Activated T-cell treated with anti-CD3 and anti-CD28 coated beads, Interleukin-2, amount 50 U/mL, for 1 hour (primary cell): Measurements from ENCODE around the gene UBTF.

Experiments
- DNase-seq: peaks from one replicate; pipeline ENCODE4 v3.0.0-alpha.2; 2020

The UBTF gene

GRCh38 chr17:44213403-44214229, 5.9 kb downstream of the UBTF start:
- DNase-seq: no peak

- DNase-seq: no peak
These were observed 6.7 kb downstream of the UBTF start for GRCh38 chr17:44212507-44213402.

DNA sequence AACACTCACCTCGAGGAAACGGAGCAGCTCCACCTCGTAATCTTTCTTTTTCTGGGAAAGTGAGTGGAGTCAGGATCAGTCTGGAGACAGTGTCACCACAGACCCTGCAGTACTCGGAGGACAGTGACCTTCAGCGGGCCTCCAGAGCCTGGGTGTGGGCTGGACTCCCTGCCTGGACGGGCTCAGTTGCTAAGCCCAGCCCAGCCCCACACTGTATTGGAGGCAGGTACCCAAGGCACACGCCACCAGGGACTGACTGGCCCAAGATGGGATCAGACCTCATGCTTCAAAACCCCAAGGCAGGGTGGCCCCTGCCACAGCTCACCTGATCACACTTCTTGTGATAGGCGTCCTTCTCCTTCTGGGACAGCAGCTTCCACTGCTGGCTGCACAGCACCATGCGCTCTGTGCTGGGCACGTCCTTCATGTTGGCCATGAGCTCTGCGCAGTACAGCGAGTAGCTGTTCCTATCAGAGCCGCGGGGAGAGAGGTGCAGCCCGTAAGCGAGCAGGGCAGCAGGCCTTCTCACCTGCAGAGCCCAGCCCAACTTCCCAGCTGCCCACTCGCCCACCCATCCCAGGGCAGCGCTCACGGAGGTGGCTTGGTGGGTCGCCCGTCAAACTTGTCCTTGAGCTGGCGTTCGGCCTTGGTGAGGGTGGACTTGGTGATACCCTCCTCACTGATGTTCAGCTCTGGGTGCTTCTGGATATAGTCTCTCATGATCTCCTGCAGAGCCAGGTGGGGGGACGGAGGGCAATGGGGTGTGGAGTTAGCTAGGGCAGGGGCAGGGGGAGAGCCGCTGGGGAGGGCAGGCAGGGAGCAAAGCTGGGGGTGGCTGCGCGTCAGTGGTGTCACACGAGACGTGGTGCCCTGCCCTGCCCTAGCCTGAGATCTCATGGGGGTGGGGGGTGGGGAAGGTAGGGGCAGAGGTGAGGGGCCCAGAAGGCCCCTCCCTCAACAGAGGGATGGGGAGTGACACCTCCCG, 7.9 kb downstream of the UBTF start:
- DNase-seq: no peak

- peak; percentile 95 for DNase-seq
These were observed 8.9 kb downstream of the UBTF start for GRCh38 chr17:44210342-44211192.

GRCh38 chr17:44209786-44210341, 9.6 kb downstream of the UBTF start:
- no peak for DNase-seq

- no peak for DNase-seq
These were observed 11.7 kb downstream of the UBTF start for GRCh38 chr17:44207743-44208142.

- DNase-seq: no peak
These were observed 12.2 kb downstream of the UBTF start for GRCh38 chr17:44207319-44207718.

DNA sequence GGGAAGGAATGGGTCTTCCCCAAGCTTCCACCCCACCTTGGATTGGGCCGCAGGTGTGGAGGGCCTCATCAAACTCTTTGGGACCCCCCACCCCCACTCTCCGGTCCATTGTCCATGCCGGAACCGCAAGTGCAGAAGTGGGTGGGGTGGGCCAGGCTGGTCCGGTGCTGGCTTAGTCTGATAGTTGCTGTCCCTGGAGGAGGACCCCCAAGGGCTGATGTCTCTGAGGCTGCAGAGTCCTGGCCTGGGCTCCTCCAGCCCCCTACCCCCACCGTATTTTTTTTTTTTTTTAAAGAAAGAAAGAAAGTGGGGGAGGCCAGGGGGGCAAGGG, 12.7 kb downstream of the UBTF start:
- DNase-seq: no peak

DNA sequence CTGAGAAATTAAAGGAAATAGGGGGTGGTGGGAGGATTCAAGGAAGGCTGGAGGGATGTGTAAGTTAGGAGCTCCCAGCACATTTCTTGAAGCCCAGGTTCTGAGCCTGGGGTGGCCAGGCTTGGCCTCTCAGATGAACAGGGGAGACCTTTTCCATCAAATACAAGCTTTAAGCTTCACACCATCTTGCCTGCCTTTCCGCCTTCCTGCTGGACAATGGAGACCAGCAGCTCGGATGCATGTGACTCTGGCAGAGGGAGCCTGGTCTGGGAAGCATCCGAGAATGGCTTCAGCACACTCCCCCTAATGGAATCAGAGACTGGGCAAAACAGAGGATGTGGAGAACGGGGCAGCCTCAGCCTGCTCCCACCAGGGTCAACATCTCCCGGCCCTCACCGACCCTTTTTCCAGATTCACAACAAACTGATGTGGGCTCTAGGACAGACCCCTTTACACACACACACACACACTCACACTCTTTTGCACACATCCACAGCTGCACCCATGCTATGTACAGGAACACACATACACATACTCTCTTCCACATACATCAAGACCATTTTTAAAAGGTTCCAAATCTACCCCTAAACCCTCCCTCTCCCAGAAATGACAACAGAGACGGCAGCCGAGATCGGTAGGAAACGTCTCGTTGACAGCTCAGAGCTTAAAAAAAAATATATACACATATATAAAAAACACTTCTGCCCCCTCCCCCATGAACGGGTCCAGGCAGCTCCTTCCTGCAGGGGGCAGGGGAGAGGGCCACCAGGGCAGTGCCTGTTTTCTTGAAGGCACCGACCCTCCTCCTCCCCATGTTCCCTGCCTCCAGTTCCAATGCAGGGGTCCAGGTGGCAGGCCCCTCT, 13.3 kb downstream of the UBTF start:
- no peak for DNase-seq

DNA sequence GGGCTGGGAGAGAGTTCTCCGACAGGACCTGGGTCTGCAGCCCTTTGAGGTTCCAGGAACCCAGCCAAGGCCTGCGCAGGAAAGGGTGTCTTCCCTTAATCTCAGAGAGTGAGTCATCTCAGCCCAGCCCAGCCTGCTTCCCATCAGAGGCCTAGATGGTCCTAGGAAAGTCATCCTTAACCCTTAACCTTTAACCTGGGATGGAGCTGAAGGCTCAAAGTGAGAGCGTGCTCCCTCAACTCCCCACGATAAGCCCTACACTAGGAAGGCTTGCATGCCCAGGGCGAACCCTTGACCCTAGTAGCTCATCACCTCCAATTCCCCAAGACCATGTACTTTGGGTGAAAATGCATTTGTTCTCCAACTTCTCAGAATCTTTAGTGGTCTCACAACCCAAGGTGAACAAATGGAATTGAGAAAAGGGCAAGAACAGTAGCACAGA, 15.0 kb downstream of the UBTF start:
- no peak for DNase-seq

DNA sequence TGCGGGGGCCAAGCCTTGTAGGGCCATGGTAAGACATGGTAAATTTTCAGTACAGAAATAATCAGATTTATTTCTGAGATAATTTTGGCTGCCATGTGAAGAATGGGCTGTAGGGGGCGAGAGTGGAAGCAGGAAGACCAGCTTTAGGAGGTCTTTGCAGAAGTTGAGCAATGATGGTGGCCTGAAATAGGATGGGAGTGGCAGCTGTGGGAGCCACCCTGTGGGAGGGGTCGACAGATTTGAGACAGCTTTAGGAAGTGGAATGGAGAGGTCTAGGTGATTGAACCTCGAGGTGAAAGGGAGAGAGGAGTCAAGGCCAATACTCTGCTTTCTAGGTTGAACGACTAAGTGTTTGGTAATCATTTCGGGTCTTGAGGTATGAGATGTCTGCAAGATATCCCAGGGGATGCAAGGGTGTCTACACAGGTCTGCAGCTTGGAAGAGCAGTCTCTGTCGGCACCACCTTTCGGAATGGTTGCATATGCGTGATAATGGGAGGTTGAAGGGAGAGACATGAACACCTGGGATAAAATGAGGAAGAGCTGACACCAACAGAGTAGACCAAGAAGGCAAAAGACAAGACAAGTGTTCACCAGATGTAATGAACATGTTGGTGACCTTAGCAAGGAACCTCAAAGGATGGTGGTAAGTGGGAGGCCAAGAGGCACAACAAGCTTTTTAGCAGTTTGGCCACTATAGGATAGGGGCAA, 15.6 kb downstream of the UBTF start:
- DNase-seq: peak; percentile 42

GRCh38 chr17:44202756-44203155, 16.7 kb downstream of the UBTF start:
- DNase-seq: no peak

GRCh38 chr17:44200478-44201155, 18.9 kb downstream of the UBTF start:
- DNase-seq: no peak

DNA sequence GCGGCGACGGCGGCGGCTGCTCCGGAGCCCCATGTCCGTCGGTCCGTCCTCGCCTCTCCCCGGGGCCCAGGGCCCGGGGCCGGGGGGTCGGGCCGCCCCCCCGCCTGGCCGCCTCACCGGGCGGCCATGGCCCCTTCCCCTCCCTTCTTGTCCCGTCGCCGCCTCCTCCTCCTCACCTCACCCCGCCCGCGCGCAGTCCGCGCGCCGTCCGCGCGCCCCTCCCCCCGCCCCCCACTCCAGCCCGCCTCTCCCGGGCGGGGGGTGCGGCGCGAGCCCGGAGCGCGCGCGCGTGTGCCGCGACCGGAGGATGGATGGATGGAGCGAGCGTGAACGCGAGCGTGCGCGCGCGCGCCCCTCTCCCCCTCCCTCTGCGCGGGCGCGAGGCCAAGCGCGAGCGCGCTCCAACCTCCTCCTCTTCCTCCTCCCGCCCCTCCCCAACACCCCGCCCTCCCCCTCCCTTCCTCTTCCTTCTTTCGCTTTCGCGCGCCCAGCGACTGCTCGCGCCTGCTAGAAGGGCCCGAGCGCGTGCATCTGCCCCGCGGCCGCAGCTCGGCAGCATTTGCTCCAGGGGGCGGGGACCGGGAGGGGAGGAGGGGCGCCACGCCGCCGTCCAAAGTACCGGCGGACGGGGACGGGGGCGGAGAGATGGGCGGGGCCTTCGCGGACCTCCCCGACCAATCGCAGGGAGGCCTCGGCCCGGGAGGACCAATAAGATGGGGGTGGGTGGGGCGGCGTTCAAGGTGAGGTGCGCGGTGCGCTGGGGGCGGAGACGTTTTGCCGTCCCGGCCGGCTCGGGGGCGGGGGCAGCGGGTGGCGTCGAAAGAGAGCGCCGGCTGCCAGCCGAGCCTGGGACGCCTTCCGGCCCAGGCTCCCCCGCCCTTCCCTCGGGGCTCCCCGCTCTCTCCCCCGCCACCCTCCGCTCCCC, 19.7 kb downstream of the UBTF start, which contains the start of gene ATXN7L3:
Gene ATXN7L3 (minus strand): TSS at position 332 of the 925 bp plus-strand sequence. CDS start 1,814 bp downstream, outside the sequence.
- peak; percentile 99 for DNase-seq

GRCh38 chr17:44198721-44199552, 20.5 kb downstream of the UBTF start:
- DNase-seq: peak; percentile 77

GRCh38 chr17:44197980-44198720, 21.3 kb downstream of the UBTF start:
- DNase-seq: peak; percentile 64
